ENCODE measurements around the gene TRMT2A.

DNA sequence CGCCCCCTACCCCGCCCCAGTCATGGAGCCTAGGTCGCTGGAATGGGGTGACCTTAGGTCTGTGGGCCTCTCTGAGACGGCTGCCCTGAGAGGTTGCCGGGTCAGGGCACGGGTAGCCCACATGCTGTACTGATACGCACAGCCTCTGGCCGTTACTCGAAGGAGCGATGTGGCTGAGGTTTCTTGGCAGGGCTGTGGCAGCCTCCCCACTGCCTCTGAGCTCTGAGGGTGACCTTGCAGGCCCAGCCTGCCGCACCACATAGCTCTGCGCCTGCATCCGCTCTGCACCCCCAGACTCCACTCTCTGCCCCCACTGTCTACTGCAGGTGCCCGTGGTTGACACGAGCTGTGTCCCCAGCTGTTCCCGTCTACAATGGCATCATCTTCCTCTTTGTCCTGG is 21.8 kb upstream of the TRMT2A start:
- TF ChIP-seq, protein P1, sequence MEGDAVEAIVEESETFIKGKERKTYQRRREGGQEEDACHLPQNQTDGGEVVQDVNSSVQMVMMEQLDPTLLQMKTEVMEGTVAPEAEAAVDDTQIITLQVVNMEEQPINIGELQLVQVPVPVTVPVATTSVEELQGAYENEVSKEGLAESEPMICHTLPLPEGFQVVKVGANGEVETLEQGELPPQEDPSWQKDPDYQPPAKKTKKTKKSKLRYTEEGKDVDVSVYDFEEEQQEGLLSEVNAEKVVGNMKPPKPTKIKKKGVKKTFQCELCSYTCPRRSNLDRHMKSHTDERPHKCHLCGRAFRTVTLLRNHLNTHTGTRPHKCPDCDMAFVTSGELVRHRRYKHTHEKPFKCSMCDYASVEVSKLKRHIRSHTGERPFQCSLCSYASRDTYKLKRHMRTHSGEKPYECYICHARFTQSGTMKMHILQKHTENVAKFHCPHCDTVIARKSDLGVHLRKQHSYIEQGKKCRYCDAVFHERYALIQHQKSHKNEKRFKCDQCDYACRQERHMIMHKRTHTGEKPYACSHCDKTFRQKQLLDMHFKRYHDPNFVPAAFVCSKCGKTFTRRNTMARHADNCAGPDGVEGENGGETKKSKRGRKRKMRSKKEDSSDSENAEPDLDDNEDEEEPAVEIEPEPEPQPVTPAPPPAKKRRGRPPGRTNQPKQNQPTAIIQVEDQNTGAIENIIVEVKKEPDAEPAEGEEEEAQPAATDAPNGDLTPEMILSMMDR (conservative IDR thresholded peaks at IDR 0.05; ENCODE audit: low read depth, low read length) = no peak
- TF ChIP-seq EZH2 (IDR thresholded peaks at IDR 0.05; ENCODE audit: borderline replicate concordance, low read depth, low read length, poor library complexity, severe bottlenecking) = no peak
